Liver (tissue), 3 donors: Measurements from ENCODE around the gene FIG4.

Experiments
- ATF3 ChIP-seq: IDR thresholded peaks from 2 replicates; pipeline ENCODE4 v1.6.1; 2016; ENCODE audit warnings: antibody characterized with exemption
- CTCF ChIP-seq: fragments of 150-350 bp; IDR thresholded peaks from 2 replicates; pipeline ENCODE4 v1.5.1; 2017; ENCODE audit warnings: improper control_type of control experiment, low read depth, low read length; ENCODE audit not compliant: missing input control
- EGR1 ChIP-seq, 2 donors: IDR thresholded peaks; 2 replicates each; pipeline ENCODE4 v1.6.1; 2016 to 2018; ENCODE audit warnings: antibody characterized with exemption in 2 of 2, low read depth in 2 of 2
- GABPA ChIP-seq, 2 donors: IDR thresholded peaks in 1 of 2; conservative IDR thresholded peaks in 1 of 2; 2 replicates each; pipeline ENCODE4 v1.6.1; 2016; ENCODE audit warnings: antibody characterized with exemption in 2 of 2, mild to moderate bottlenecking in 1 of 2, moderate library complexity in 1 of 2
- HNF4G ChIP-seq: IDR thresholded peaks from 2 replicates; pipeline ENCODE4 v1.6.1; 2016; ENCODE audit warnings: antibody characterized with exemption
- NR2F2 ChIP-seq: IDR thresholded peaks from 2 replicates; pipeline ENCODE4 v1.6.1; 2016; ENCODE audit warnings: antibody characterized with exemption
- RAD21 ChIP-seq, 2 donors: IDR thresholded peaks; 2 replicates each; pipeline ENCODE4 v1.6.1; 2016; ENCODE audit warnings: antibody characterized with exemption in 2 of 2, mild to moderate bottlenecking in 2 of 2
- REST ChIP-seq: IDR thresholded peaks from 2 replicates; pipeline ENCODE4 v1.6.1; 2016; ENCODE audit warnings: antibody characterized with exemption, mild to moderate bottlenecking
- RXRA ChIP-seq, 2 donors: IDR thresholded peaks; 2 replicates each; pipeline ENCODE4 v1.6.1; 2017 to 2018; ENCODE audit warnings: antibody characterized with exemption in 2 of 2, mild to moderate bottlenecking in 1 of 2
- SP1 ChIP-seq: IDR thresholded peaks from 2 replicates; pipeline ENCODE4 v1.6.1; 2018; ENCODE audit warnings: antibody characterized with exemption, mild to moderate bottlenecking
- TAF1 ChIP-seq: conservative IDR thresholded peaks from 2 replicates; pipeline ENCODE4 v1.6.1; 2016; ENCODE audit warnings: antibody characterized with exemption, mild to moderate bottlenecking
- YY1 ChIP-seq: IDR thresholded peaks from 2 replicates; pipeline ENCODE4 v1.6.1; 2016; ENCODE audit warnings: antibody characterized with exemption, mild to moderate bottlenecking
- TF ChIP-seq, protein P1 (sequence below): IDR thresholded peaks from 2 replicates; pipeline ENCODE4 v1.6.1; 2016; ENCODE audit warnings: antibody characterized with exemption
- TF ChIP-seq, protein P2 (sequence below): IDR thresholded peaks from 2 replicates; pipeline ENCODE4 v1.6.1; 2016; ENCODE audit warnings: antibody characterized with exemption
- donor health status: healthy.
- donor health status: healthy.

DNA sequence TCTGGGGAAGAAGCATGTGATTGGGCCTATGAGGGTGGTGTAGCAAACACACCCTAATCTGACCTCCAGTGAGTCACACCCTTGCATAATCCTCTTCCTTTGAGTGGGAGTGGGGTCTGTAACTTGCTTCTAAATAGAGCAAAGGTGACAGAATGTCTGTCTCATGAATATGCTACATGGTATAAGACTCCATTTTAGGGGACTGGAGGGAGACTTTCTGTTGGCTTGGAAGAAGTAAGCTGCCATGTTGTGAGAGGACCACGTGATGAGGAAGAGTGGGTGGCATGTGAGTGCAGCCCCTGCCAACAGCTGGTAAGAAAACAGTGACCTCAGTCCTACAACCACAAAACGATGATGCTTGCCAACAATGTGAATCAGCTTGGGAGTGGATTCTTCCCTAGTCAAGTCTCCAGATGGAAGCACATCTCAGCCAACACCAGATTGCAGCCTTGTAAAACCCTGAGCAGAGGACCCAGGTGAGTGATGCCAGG is 3.8 kb upstream of the FIG4 start:
- TF ChIP-seq REST (no peak), CTCF (no peak), ATF3 (no peak), GABPA (IDR thresholded peaks at IDR 0.05 in 1 of 2, conservative IDR thresholded peaks at IDR 0.05 in 1 of 2) (no peak), RXRA (IDR thresholded peaks at IDR 0.05) (no peak), RAD21 (IDR thresholded peaks at IDR 0.05) (no peak), SP1 (no peak), TAF1 (no peak), NR2F2 (no peak), YY1 (no peak), EGR1 (IDR thresholded peaks at IDR 0.05; ENCODE audit: low read depth in 2 of 2) (no peak), HNF4G (no peak)
- TF ChIP-seq, protein P1, sequence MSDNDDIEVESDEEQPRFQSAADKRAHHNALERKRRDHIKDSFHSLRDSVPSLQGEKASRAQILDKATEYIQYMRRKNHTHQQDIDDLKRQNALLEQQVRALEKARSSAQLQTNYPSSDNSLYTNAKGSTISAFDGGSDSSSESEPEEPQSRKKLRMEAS = no peak
- TF ChIP-seq, protein P2, sequence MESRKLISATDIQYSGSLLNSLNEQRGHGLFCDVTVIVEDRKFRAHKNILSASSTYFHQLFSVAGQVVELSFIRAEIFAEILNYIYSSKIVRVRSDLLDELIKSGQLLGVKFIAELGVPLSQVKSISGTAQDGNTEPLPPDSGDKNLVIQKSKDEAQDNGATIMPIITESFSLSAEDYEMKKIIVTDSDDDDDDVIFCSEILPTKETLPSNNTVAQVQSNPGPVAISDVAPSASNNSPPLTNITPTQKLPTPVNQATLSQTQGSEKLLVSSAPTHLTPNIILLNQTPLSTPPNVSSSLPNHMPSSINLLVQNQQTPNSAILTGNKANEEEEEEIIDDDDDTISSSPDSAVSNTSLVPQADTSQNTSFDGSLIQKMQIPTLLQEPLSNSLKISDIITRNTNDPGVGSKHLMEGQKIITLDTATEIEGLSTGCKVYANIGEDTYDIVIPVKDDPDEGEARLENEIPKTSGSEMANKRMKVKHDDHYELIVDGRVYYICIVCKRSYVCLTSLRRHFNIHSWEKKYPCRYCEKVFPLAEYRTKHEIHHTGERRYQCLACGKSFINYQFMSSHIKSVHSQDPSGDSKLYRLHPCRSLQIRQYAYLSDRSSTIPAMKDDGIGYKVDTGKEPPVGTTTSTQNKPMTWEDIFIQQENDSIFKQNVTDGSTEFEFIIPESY = no peak
